Activated T-cell treated with anti-CD3 and anti-CD28 coated beads, Interleukin-2, amount 50 U/mL, for 48 hours (primary cell): ENCODE data around the gene MEAF6.
"Not testable (repeated sequence)": the region's sequence is repeated elsewhere in the genome, so short reads cannot be mapped to it uniquely, and the experiment has no call there.

ENCODE experiments used
- DNase-seq, 2 experiments: peaks; one replicate each; pipeline ENCODE4 v3.0.0-alpha.2; 2020

The MEAF6 gene

DNA sequence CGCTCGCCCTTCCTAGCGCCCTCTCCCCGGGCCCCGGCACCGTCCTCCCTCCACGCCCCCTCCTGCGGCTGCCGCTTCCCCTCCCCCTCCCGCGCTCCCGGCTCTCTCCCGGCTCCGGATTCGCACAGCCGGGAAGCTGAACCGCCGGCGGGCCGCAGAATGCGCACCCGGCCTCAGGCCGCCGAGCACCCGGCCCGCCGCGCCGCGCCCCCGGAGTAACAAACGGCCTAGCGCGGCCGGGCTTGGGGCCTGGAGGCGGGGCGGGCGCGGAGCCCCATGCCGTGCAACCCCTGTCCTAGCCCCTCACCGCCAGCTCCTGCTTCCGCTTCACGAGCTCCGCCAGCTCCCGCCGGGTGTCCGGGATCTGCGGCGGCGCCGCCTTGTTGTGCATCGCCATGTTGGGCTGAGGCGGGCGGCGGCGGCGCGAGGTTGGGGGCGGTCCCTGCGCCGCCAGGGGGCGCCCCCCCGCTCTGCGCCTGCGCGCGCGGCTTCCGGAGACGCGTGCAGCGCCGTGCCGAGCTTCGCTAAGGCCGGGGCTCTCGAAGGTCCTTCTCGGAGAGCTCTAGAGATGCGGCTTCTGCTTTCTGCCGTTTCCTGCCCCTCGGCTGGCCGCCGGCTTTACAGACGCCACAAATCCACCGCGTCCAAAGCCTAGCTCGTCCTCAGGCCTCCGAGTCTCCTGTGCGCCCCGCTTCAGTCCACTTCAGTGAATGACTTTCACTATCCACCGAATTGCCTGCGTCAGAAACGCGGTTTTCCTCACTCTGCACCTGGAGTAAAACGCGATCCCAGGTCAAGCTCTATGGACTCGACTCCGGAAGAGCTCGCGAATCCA lies at the start of gene MEAF6:
TSS of gene MEAF6 (minus strand) at position 417 of the 835 bp plus-strand sequence. CDS start at position 397, 20 bp downstream.
- peak; percentile 88 to 90 for DNase-seq

DNA sequence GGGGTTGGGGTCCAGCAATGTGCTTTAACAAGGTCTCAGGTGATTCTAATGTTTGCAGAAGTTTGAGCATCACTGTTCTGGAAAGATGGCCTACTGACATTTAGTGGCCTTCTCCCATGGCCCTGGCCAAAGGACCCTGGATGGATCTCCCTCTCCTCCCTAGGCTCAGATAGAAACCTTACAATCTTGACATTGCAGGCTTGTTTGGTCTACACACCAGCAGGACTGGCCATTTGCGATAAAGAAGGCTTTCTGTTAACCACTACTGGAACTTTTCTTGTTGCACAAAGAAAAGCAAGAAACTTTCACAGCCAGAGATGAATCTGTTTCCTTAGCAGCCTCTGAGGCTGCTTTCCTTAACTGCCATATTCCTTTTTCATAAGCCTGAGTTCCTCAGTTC lies 48.4 kb upstream of the MEAF6 start:
- DNase-seq = no peak

DNA sequence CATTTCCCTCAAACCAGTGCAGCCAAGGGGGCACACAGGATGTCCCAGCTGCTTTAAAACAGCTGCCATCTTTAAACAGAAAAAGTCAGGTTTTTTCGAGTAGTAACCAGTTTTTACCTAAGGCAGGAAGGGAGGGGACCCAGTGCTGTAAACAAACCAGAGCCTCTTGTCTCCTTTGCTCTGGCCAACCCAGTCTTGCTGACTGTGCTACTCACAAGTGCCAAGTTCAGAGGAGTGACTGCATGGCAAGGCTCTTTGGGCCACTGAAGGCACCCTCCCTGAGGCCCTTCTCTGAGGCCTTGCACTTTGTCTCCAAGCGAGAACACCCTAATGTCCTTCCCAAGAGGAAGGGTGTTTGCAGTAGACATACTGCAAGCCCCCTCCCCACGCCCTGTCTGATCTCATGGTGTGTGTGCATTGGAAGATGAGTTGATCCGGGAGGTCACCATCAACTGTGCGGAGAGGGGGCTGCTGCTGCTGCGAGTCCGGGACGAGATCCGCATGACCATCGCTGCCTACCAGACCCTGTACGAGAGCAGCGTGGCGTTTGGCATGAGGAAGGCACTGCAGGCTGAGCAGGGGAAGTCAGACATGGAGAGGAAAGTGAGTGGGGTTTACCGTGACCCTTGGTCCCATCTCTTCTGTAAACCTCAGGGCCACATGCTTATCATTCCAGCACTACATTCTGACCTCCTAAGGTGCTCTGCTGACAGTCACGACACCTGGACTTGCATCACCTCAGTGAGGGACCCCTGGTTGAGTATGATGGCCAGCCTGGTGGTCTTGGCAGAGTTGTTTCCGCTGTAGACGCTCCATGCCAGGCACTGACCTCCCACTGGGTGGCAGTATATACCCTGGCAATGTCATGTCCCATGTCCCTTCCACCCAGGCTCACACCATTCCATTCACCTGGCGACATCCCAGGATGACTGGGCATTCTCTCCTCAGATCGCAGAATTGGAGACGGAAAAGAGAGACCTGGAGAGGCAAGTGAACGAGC lies 46.9 kb upstream of the MEAF6 start:
- DNase-seq = peak; percentile 62 to 66

DNA sequence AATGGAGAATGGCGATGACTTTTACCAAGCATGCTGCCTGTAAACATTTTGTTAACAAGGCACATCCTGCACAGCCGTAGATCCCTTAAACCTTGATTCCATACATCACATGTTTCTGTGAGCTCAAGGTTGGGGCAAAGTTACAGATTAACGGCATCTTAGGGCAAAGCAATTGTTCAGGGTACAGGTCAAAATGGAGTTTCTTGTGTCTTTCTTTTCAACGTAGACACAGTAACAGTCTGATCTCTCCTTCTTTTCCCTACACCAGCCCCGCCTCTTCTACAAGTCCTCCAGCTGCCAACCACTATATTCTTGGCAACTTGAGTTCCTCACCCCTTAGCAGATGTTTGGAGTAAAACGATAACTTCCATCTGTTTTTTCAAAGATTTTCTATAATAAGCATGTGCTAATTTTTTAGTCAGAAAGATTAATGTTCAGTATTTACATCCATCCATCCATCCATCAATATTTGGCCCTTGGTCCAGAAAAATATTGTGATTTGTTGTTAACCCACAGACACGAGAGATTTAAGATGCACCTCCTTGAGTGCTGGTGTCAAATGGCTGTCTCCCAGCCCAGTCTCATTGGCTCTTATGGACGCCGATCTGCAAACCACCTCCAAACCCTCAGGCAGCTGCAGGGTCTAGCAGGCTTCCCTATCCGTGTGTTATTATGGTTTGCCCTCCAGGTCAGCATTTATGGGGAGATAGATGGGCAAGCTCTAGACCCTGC lies 46.0 kb upstream of the MEAF6 start:
- no peak for DNase-seq

DNA sequence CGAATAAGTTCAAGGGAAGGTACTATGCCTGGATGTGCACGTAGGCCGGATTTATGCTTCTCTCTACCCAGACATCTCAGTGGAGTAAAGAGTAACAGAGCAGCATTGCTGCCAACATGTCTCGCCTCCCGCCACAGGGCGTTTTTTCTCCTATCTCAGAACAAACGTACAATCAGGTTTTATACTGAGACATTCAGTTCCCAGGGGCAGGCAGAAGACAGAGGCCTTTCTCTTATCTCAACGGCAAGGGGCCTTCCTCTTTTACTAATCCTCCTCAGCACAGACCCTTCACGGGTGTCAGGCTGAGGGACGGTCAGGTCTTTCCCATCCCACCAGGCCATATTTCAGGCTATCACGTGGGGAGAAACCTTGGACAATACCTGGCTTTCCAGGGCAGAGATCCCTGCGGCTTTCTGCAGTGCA lies 45.4 kb upstream of the MEAF6 start:
- not testable (repeated sequence) for DNase-seq

DNA sequence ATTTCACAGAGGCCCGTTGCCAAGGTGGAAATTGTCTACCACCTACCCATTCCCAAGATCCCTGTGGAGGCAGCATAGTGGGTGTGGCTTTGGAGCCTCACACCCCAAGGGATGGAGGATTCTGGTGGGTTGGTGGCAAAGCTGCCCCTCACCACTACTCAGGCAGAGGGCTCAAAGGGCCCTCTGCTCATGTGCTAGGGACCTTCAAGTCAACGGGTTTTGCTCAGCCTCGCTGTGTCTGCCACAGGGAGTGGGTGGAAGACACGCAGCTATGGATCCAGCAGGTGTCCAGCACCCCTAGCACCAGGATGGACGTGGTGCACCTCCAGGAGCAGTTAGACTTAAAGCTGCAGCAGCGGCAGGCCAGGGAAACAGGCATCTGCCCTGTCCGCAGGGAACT lies 44.5 kb upstream of the MEAF6 start:
- DNase-seq = no peak

DNA sequence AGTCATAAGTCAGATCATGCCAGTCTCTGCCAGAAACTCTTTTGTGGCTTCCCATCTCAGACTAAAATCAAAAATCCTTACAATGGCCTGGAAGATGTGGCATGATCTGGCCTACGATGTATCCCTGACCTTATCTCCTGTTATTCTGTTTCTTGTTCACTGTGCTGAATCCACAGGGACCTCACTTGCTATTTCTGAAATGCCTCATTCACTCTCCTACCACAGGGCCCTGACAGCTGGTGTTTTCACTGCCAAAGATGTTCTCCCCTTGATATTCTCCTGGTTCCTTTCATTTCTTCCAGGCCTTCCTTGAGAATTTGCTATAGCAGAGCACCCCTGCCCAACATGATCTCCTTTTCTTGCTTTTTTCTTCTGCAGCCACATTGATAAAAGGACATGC lies 43.8 kb upstream of the MEAF6 start:
- no peak for DNase-seq

DNA sequence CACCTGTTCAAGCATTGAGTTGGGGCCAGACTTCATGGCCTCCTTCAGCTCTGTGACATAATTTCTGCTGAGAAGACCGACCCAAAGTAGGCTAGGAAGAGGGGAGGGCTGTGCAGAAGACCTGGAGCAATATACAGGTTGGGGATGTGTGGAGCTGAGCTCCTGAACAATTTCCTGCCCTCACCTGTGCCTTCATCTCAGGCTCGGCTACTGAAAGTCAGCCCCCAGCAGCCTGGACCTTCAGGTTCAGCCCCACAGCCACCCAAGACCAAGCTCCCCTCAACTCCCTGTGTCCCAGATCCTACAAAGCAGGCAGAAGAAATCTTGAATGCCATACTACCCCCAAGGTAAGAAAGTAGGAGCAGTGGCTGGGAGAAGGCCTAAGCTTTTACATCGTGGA lies 42.8 kb upstream of the MEAF6 start:
- no peak for DNase-seq

DNA sequence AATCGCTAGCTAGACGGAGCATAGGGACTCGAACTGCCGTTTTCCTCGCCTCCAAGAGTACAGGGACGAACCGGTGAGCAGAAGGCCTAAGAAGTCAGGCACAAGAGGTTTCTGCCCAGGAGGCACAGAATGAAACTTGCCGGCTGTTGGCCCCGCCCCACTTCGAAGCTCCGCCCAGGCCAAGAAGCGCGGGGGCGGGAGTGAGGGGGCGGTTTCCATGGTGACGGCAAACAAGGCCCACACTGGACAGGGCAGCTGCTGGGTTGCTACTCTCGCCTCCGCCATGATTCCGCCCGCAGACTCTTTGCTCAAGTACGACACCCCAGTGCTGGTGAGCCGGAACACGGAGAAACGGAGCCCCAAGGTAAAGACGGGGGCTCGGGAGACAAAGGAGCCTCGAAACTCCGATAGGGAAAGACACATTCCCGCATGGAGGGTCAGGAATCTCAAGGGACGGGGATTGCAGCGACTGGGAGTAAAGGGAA lies 42.2 kb upstream of the MEAF6 start, which contains the start of gene DNALI1:
TSS of gene DNALI1 (plus strand) at position 229 of the 485 bp plus-strand sequence. CDS start at position 284, 55 bp downstream.
- DNase-seq = peak; percentile 55 to 63

DNA sequence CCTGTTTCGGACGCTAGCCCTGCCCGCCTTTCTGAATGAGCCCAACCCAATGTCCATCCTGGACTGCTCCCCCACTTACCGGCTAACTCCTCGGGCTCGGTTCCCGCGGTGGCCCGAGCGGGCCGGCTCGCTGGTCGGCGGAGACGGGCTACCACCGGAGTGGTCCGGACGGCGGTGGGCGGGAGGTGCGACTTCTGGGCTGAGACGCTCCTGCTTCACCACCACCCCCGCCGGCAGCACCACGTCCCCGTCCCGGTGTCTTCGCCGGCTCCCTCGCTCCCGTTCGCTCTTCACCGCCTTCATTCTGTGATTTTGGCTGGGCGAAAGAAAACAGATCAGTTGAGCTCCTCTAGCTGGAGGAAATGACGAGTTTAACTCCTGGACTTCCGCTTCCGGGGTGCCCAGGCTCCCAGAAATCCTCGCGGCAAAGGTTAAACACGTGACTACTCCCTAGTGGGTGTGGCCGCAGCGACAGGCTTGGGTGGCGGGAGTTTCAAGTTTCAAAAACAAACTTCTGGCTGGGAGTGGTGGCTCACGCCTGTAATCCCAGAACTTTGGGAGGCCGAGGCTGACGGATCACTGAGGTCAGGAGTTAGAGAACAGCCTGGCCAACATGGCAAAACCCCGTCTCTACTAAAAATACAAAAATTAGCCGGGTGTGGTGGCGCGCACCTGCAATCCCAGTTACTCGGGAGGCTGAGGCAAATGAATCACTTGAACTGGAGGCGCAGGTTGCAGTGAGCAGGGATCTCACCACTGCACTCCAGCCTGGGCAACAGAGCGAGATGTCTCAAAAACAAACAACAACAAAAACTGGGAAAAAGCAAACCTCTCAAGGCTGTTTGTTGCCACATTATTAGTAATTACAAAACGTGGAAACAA lies 39.6 kb upstream of the MEAF6 start, which contains the start of gene SNIP1:
TSS of gene SNIP1 (minus strand) at position 367 of the 882 bp plus-strand sequence. CDS start at position 303, 64 bp downstream.
- DNase-seq = peak; percentile 92 to 93

DNA sequence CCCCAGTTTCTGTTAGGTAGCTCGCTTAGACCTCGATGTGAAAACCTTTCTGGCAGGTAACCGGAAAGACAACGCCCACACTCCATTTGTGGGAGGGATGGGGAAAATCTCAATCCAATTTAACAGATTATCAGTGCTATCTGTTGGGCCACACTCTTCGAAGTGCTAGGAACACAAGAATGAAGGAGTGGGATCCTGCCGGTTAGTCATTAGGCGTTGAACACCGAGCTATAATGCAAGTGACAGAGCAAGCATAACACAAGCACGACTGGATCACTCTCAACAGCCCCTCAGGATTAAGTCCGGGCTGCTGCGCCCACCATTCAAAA lies 39.0 kb upstream of the MEAF6 start:
- DNase-seq = peak in 1 of 2 experiments; percentile 27

DNA sequence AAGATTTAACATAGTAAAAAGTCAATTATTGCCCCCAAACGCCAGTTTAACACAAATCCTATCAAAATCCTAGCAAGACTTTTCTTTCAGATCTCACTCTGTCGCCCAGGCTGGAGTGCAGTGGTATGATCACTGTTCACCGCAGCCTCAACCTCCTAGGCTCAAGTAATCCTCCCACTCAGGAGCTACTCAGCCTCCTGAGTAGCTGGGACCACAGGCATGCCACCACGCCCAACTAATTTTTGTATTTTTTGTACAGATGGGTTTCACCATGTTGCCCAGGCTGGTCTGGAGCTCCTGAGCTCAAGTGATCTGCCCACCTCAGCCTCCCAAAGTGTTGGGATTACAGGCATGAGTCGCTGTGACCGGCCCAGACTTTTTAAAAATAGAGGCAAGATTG lies 34.8 kb upstream of the MEAF6 start:
- DNase-seq = no peak

DNA sequence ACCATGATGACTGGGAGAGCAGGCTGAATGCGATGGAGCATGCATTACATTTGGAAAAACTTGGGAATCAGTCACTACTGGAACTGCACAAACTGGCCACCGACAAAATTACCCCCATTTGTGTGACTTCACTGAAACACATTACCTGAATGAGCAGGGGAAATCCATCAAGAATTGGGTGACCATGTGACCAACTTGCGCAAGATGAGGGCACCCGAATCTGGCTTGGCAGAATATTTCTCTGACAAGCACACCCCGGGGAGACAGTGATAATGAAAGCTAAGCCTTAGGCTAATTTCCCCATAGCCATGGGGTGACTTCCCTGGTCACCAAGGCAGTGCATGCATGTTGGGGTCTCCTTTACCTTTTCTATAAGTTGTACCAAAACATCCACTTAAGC lies 30.5 kb upstream of the MEAF6 start:
- DNase-seq = peak in 1 of 2 experiments; percentile 11

DNA sequence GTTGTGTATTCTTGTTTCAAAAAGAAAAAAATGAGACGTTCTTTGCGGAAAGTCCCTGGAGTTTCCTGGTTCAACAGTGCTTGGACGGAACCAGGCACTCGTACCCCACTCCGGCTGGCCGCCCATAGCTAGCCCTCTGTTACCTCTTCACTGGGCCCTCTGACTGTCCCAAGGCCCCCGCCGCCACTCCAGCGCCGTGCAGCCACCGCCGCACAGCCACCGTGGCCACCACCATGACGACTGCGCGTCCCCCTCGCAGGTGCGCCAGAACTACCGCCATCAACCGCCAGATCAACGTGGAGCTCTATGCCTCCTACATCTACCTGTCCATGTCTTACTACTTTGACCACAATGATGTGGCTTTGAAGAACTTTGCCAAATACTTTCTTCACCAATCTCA lies 30.0 kb upstream of the MEAF6 start:
- DNase-seq = peak in 1 of 2 experiments; percentile 13

DNA sequence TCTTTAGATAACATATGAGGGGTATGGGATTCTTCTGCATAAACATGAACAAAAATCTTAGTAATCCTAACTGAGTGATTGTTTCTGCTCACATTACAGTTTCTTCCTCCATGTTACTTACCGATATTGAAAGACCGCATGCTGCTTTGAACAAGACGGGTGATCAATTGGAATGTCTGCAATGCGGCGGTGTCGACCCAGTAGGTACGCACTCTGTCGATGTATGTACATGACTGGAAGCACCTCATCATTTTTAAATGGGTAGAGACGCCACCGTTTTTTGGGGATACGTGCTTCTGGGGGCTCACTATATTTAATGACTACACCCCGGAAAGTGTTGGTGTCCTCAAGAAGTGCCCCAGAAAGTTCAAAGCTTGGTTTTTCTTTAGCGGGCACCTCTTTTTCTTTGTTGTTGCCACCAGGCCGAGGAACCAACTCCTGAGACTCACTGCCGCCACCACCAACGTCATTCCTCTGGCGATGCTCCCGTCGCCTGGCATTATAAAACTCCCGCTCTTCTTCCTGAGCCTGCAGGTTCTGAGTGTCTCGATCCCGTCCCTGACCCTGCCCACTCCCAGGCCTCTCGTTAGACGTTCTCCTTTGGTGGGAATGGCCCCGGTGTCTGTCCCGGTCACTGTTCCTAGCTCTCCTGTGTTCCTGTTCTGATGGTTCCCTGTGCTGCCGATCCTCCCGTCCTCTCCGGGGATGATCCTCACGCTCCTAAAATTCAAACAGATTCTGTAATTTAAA lies 25.6 kb upstream of the MEAF6 start:
- DNase-seq = no peak

DNA sequence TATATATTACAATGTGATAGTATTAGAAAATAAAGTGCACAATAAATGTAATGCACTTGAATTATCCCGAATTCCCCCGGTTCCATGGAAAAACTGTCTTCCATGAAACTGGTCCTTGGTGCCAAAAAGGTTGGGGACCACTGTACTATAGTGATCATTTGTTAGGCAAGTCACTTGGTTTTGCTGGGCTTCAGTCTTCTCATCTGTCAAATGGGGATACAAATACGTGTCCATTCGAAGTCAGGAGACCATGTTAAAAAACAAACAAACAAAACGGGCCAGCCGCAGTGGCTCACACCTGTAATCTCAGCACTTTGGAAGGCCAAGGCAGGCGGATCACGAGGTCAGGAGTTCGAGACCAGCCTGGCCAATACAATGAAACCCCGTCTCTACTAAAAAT lies 24.6 kb upstream of the MEAF6 start:
- DNase-seq = not testable (repeated sequence)

DNA sequence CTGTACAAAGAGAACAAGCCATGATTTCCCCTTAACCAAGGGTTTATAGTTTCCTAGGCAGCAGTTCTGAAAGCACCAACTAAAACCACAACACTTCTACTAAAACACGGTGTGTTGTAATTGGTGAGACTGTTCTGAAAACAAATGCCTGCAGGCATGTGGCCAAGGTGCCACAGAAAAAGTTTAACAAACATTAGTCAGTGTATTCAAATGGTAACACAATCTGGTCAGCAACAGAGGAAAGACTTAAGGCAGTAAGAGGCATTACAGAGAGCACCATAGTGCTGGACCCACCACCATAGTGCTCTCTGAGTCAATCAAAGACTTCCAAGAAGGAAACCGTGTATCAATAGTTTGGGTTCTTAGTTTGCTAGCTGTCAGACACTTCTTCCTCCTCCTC lies 22.8 kb upstream of the MEAF6 start:
- no peak for DNase-seq

DNA sequence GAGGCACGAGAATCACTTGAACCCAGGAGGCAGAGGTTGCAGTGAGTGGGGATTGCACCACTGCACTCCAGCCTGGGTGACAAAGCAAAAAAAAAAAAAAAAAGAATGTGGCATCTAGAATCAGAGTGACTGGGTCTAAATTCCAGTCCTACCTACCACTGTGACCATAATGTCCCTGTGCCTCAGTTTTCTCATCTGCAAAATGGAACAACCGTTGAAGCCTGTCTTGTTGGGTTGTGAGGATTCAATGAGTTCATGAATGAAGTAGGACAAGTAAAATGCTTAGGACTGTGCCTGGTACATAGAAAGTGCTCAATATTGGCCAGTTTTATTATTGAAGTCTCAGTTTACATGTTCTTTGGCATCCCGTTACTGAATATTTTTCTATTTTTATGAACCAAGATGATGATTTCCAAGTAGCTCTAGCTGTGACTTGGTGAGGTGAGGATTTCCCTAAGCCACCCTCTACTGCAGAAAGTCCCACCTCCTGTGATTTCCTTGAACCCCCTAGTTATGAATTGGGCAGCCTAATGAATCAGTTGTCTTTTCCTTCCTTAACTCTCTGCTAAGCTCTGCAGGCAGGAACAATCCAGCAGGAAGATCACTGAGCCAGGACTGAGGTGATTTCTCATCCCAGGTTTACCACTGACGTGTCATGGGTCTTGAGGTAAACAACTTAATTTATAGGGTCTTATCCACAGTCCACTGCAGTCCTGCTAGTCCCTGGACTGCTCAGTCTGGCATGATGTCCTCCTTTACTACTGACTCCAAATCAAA lies 18.9 kb upstream of the MEAF6 start:
- no peak for DNase-seq

DNA sequence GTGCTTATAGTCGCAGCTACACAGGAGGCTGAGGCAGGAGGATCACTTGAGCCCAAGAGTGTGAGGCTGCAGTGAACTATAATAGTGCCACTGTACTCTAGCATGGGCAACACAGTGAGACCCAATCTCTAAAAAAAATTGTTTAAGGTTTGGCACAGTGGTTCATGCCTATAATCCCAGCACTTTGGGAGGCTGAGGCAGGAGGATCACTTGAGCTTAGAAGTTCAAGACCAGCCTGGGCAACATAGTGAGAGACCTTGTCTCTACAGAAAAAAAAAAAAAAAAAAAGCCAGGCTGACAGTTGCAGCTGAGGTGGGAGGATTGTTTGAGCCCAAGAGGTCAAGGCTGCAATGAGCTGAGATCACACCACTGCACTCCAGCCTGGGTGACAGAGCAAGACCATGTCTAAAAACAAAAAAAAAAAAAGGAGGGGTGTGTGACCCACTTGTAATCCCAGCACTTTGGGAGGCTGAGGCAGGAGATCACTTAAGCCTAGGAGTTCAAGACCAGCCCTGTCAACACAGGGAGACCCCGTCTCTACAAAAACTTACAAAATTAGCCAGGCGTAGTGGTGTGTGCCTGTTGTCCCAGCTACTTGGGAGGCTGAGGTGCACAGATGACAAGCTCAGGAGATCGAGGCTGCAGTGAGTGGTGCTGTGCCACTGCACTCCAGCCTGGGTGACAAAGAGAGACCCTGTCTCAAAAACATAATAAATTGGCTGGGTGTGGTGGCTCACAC lies 18.0 kb upstream of the MEAF6 start:
- DNase-seq = not testable (repeated sequence)
